Measurements from ENCODE around the gene BMAL2. TPM values are rescaled to one million over a fixed set of nuclear protein-coding genes. Genes with fewer than 3 reads are reported as not detected.

BMAL2 gene
- total and polyA plus RNA-seq, 2 of the 13 experiments (the other 11 are each of a cell fraction or from before 2014, with no cell fraction given), result 4.8 to 27.4 TPM

DNA sequence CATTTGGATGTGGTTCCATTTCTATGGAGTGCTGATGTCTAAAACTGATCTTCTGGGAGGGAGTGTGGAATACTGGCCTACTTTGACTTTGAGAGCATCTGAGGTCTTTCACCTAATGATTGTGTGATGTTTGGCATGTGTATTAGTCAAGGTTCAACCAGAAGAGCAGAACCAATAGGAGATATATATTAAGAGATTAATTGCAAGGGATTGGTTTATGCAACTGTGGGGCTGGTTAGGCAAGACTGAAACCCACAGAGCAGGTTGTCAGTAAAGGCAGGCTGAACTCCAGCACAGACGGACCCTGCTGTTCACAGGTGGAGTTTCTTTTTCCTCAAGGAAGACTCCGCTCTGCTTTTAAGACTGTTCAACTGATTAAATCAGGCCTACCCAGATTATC is 11.6 kb downstream of the BMAL2 start:
- 50% methylated on average over 2 of the region's 2 CpGs for WGBS (ENCODE audit: low lambda C conversion rate)
- Histone ChIP-seq H3K9ac (ENCODE audit: insufficient read depth, low read depth, low read length) (no peak overlapping the region), H3K27ac (ENCODE audit: extremely low read length, insufficient read depth, low read length) (no peak overlapping the region), H2AFZ (ENCODE audit: low read length) (no peak overlapping the region), H3K4me3 (replicated peaks in 1 of 3; ENCODE audit: insufficient read depth in 1 of 3, low read depth in 2 of 3, low read length in 3 of 3) (no peak overlapping the region), H3K36me3 (replicated peaks in 1 of 2; ENCODE audit: control insufficient read depth in 1 of 2, insufficient read depth in 2 of 2, low read length in 2 of 2) (no peaks in the 10 kb centered on the region), H3K9me3 (ENCODE audit: low read length) (no peaks in the 10 kb centered on the region), H3K27me3 (ENCODE audit: control insufficient read depth in 1 of 2, insufficient read depth in 2 of 2, low read length in 2 of 2) (no peaks in the 10 kb centered on the region), H3K4me1 (ENCODE audit: insufficient read depth, low read length) (no peaks in the 10 kb centered on the region), H4K20me1 (ENCODE audit: insufficient read depth, low read length) (no peaks in the 10 kb centered on the region), H3K4me2 (ENCODE audit: low read depth, low read length) (no peak overlapping the region), H3K79me2 (ENCODE audit: insufficient read depth, low read length) (peaks cover 11% of the 10 kb centered on the region)
- in situ Hi-C loops (cut with HindIII; ENCODE audit: extremely low pct_ligation_motif_present, low pct_unique_long_range_greater_than_20kb) (no loop called here), intact Hi-C loops (cut with micrococcal nuclease; ENCODE audit: unreplicated experiment) (no loop called here)
- no TSS peak for BruUV-seq (replicated peaks)
- ATAC-seq (no peak), FAIRE-seq (no peak), DNase-seq (ENCODE audit: low spot score) (no peak)
- TF ChIP-seq, protein P1, sequence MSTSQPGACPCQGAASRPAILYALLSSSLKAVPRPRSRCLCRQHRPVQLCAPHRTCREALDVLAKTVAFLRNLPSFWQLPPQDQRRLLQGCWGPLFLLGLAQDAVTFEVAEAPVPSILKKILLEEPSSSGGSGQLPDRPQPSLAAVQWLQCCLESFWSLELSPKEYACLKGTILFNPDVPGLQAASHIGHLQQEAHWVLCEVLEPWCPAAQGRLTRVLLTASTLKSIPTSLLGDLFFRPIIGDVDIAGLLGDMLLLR (CRISPR knock-in tag; IDR thresholded peaks at IDR 0.05), result no peak
- TF ChIP-seq REL (CRISPR knock-in tag; conservative IDR thresholded peaks at IDR 0.05), result no peak
- no peak for TF ChIP-seq PCBP1 (IDR thresholded peaks at IDR 0.05; ENCODE audit: borderline replicate concordance, low read depth, low read length)
- TF ChIP-seq KDM4B (CRISPR knock-in tag; IDR thresholded peaks at IDR 0.05), result no peak
- TF ChIP-seq, protein P2, sequence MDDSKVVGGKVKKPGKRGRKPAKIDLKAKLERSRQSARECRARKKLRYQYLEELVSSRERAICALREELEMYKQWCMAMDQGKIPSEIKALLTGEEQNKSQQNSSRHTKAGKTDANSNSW (CRISPR knock-in tag; IDR thresholded peaks at IDR 0.05; ENCODE audit: borderline replicate concordance), result no peak
- no peak for TF ChIP-seq CBX2 (IDR thresholded peaks at IDR 0.05; ENCODE audit: low read depth, low read length)
- TF ChIP-seq CBX2 (CRISPR knock-in tag; IDR thresholded peaks at IDR 0.05; ENCODE audit: low read depth), result no peak
- no peak for TF ChIP-seq ZBTB7B (CRISPR knock-in tag; IDR thresholded peaks at IDR 0.05)
- TF ChIP-seq RARG (CRISPR knock-in tag; IDR thresholded peaks at IDR 0.05; ENCODE audit: low read depth), result no peak
- no peak for TF ChIP-seq ZSCAN9 (CRISPR knock-in tag; IDR thresholded peaks at IDR 0.05; ENCODE audit: borderline replicate concordance)
- no peak for TF ChIP-seq SIX1 (CRISPR knock-in tag; IDR thresholded peaks at IDR 0.05; ENCODE audit: borderline replicate concordance)
- TF ChIP-seq, protein P3, sequence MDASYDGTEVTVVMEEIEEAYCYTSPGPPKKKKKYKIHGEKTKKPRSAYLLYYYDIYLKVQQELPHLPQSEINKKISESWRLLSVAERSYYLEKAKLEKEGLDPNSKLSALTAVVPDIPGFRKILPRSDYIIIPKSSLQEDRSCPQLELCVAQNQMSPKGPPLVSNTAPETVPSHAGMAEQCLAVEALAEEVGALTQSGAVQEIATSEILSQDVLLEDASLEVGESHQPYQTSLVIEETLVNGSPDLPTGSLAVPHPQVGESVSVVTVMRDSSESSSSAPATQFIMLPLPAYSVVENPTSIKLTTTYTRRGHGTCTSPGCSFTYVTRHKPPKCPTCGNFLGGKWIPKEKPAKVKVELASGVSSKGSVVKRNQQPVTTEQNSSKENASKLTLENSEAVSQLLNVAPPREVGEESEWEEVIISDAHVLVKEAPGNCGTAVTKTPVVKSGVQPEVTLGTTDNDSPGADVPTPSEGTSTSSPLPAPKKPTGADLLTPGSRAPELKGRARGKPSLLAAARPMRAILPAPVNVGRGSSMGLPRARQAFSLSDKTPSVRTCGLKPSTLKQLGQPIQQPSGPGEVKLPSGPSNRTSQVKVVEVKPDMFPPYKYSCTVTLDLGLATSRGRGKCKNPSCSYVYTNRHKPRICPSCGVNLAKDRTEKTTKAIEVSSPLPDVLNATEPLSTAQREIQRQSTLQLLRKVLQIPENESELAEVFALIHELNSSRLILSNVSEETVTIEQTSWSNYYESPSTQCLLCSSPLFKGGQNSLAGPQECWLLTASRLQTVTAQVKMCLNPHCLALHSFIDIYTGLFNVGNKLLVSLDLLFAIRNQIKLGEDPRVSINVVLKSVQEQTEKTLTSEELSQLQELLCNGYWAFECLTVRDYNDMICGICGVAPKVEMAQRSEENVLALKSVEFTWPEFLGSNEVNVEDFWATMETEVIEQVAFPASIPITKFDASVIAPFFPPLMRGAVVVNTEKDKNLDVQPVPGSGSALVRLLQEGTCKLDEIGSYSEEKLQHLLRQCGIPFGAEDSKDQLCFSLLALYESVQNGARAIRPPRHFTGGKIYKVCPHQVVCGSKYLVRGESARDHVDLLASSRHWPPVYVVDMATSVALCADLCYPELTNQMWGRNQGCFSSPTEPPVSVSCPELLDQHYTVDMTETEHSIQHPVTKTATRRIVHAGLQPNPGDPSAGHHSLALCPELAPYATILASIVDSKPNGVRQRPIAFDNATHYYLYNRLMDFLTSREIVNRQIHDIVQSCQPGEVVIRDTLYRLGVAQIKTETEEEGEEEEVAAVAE (CRISPR knock-in tag; IDR thresholded peaks at IDR 0.05; ENCODE audit: borderline replicate concordance), result no peak
- no peak for TF ChIP-seq ZFY (CRISPR knock-in tag; IDR thresholded peaks at IDR 0.05)
- no peak for TF ChIP-seq RFXAP (CRISPR knock-in tag; IDR thresholded peaks at IDR 0.05; ENCODE audit: borderline replicate concordance)
- no peak for TF ChIP-seq FOXJ3 (CRISPR knock-in tag; IDR thresholded peaks at IDR 0.05; ENCODE audit: borderline replicate concordance)
- TF ChIP-seq MIXL1 (CRISPR knock-in tag; IDR thresholded peaks at IDR 0.05), result no peak
- no peak for TF ChIP-seq NONO (IDR thresholded peaks at IDR 0.05)
- no peak for TF ChIP-seq NONO (CRISPR knock-in tag; conservative IDR thresholded peaks at IDR 0.05)
- no peak for TF ChIP-seq ZNF883 (CRISPR knock-in tag; IDR thresholded peaks at IDR 0.05; ENCODE audit: not compliant biosample characterization)
- CTCF ChIA-PET (ENCODE audit: low intra/inter-chr PET ratio, low total read pairs), result no interaction called here
- POLR2A ChIA-PET, result no interaction called here
